SK-N-SH (cell line): ENCODE data around the gene THAP12. TPM values are rescaled to one million over a fixed set of nuclear protein-coding genes. Genes with fewer than 3 reads are reported as not detected.

Experiments
- CTCF ChIA-PET: fragments of 300-600, 350-600 bp; formaldehyde crosslinking; extraction: SDS; loops from one replicate; lab custom pipeline; 2021; lab: Yijun Ruan, JAX
- POLR2A ChIA-PET: fragments of 350-600 bp; sonication (Branson Sonifier 250); formaldehyde crosslinking; extraction: SDS; loops from one replicate; lab custom pipeline; 2020; ENCODE audit warnings: antibody characterized with exemption, inconsistent platforms; lab: Yijun Ruan, JAX
- DNase-seq: peaks from one replicate; pipeline ENCODE4 v3.0.0; 2012
- H2AFZ ChIP-seq: fragments of 200-600 bp; sonication (generic); 2 replicates; pipeline ENCODE4 v1.8.1; 2016; ENCODE audit warnings: antibody characterized with exemption, mild to moderate bottlenecking, low read depth
- H3F3A ChIP-seq: fragments of 200-600 bp; sonication (generic); replicated peaks from 2 replicates; pipeline ENCODE3; 2016; ENCODE audit warnings: antibody characterized with exemption, mild to moderate bottlenecking; ENCODE audit not compliant: insufficient read depth
- H3K27ac ChIP-seq, 2 experiments: fragments of 200-500 bp in 1 of 2; fragments of 200-600 bp in 1 of 2; sonication (Bioruptor generic) in 1 of 2; sonication (generic), shearing (Covaris generic) in 1 of 2; 2 replicates each; pipeline versions ENCODE4 v1.5.1 to v1.6.1; 2014 to 2016; ENCODE audit warnings: low read depth in 2 of 2, inconsistent platforms in 1 of 2, low read length in 1 of 2, mild to moderate bottlenecking in 1 of 2, mixed read lengths in 1 of 2
- H3K27me3 ChIP-seq: fragments of 200-600 bp; sonication (generic), shearing (Covaris generic); 2 replicates; pipeline ENCODE4 v1.6.1; 2016; ENCODE audit warnings: mixed run types; ENCODE audit not compliant: insufficient read depth
- H3K36me3 ChIP-seq, 2 experiments: fragments of 200-500 bp in 1 of 2; fragments of 200-600 bp in 1 of 2; sonication (Bioruptor generic) in 1 of 2; sonication (generic) in 1 of 2; replicated peaks in 1 of 2; 2 replicates each; pipeline versions ENCODE3 to v1.5.1; 2014 to 2016; ENCODE audit warnings: low read length in 1 of 2, mild to moderate bottlenecking in 1 of 2; ENCODE audit not compliant: insufficient read depth in 2 of 2, control insufficient read depth in 1 of 2
- H3K4me1 ChIP-seq, 2 experiments: fragments of 200-500 bp in 1 of 2; fragments of 200-600 bp in 1 of 2; sonication (Bioruptor generic) in 1 of 2; sonication (generic), shearing (Covaris generic) in 1 of 2; 2 replicates each; pipeline versions ENCODE4 v1.5.1 to v1.6.1; 2014 to 2016; ENCODE audit warnings: low read depth in 1 of 2, low read length in 1 of 2, mixed run types in 1 of 2; ENCODE audit not compliant: insufficient read depth in 2 of 2, control insufficient read depth in 1 of 2
- H3K4me2 ChIP-seq: fragments of 200-600 bp; sonication (generic), shearing (Covaris generic); 2 replicates; pipeline ENCODE4 v1.6.1; 2017; ENCODE audit warnings: mixed run types
- H3K4me3 ChIP-seq, 2 experiments: fragments of 200-500 bp in 1 of 2; fragments of 200-600 bp in 1 of 2; sonication (Bioruptor generic) in 1 of 2; sonication (generic), shearing (Covaris generic) in 1 of 2; 2 replicates each; pipeline versions ENCODE4 v1.5.1 to v1.8.1; 2014 to 2016; ENCODE audit warnings: low read depth in 2 of 2, inconsistent platforms in 1 of 2, low read length in 1 of 2, mild to moderate bottlenecking in 1 of 2, mixed read lengths in 1 of 2, moderate library complexity in 1 of 2
- H3K79me2 ChIP-seq: fragments of 200-600 bp; sonication (generic); 2 replicates; pipeline ENCODE4 v1.8.1; 2017; ENCODE audit warnings: mild to moderate bottlenecking; ENCODE audit not compliant: insufficient read depth
- H3K9ac ChIP-seq: fragments of 200-600 bp; sonication (generic); 2 replicates; pipeline ENCODE4 v1.6.1; 2017; ENCODE audit warnings: mixed run types
- H3K9me2 ChIP-seq: fragments of 200-600 bp; sonication (generic); 2 replicates; pipeline ENCODE4 v1.6.1; 2017; ENCODE audit warnings: mixed run types
- H3K9me3 ChIP-seq: fragments of 200-600 bp; sonication (generic); 2 replicates; pipeline ENCODE4 v1.6.1; 2017; ENCODE audit warnings: mixed run types, mild to moderate bottlenecking, moderate library complexity
- H4K20me1 ChIP-seq: fragments of 200-600 bp; sonication (generic); 2 replicates; pipeline ENCODE4 v1.6.1; 2017; ENCODE audit warnings: mild to moderate bottlenecking, mixed run types; ENCODE audit not compliant: insufficient read depth
- EP300 ChIP-seq, 2 experiments: IDR thresholded peaks; 2 replicates each; pipeline versions ENCODE4 v1.4.0 to v1.6.1; 2012; ENCODE audit warnings: borderline replicate concordance in 1 of 2, low read depth in 1 of 2, low read length in 1 of 2
- EZH2phosphoT487 ChIP-seq: fragments of 200-600 bp; sonication (generic); IDR thresholded peaks from 2 replicates; pipeline ENCODE4 v1.6.1; 2017; ENCODE audit warnings: low read depth, mixed run types, mild to moderate bottlenecking, antibody characterized with exemption, moderate library complexity, borderline replicate concordance
- FOXJ3 ChIP-seq: sonication (generic); formaldehyde crosslinking; IDR thresholded peaks from 2 replicates; pipeline ENCODE4 v1.5.1; 2020; ENCODE audit warnings: mild to moderate bottlenecking, missing genetic modification reagents
- GATA2 ChIP-seq: sonication (generic); formaldehyde crosslinking; IDR thresholded peaks from 2 replicates; pipeline ENCODE4 v1.5.0; 2020; ENCODE audit warnings: mild to moderate bottlenecking, missing genetic modification reagents
- IRF3 ChIP-seq: fragments of 150-350 bp; IDR thresholded peaks from 2 replicates; pipeline ENCODE4 v1.6.1; 2016; ENCODE audit warnings: mild to moderate bottlenecking, low read depth, low read length
- MAX ChIP-seq: IDR thresholded peaks from 2 replicates; pipeline ENCODE4 v1.4.0; 2012; ENCODE audit warnings: low read depth
- NRF1 ChIP-seq: IDR thresholded peaks from 2 replicates; pipeline ENCODE4 v1.6.1; 2012; ENCODE audit warnings: low read depth, mild to moderate bottlenecking, low read length
- RXRA ChIP-seq: IDR thresholded peaks from 2 replicates; pipeline ENCODE4 v1.4.0; 2012; ENCODE audit warnings: low read depth, mild to moderate bottlenecking, borderline replicate concordance
- SMC3 ChIP-seq: IDR thresholded peaks from 2 replicates; pipeline ENCODE4 v1.6.1; 2012; ENCODE audit warnings: low read depth, low read length, improper control_type of control experiment
- YY1 ChIP-seq: IDR thresholded peaks from 2 replicates; pipeline ENCODE4 v1.4.0; 2012; ENCODE audit warnings: low read depth, mild to moderate bottlenecking
- WGBS: methylation state at CpG from one replicate; pipeline ENCODE4 v1.1.6; 2017; ENCODE audit warnings: low lambda C conversion rate; 5-methylcytosine and 5-hydroxymethylcytosine counted together
- polyA plus RNA-seq, 3 experiments: library from polyadenylated mRNA; depleted of rRNA; stranded (reverse); fragments of >200 nt; gene quantifications; 2 replicates each; pipeline ENCODE4 v1.2.3, GENCODE V29; 2012

Gene THAP12
- polyA plus RNA-seq, 1 of the 3 experiments (the other 2 are of a cell fraction), result 14.9 TPM

GRCh38 chr11:76388408-76388807, 7.5 kb upstream of the THAP12 start:
- no peak overlapping the region for H2AFZ ChIP-seq
- no peaks in the 10 kb centered on the region for H3F3A ChIP-seq
- DNase-seq, result peak; percentile 53
- H3K36me3 ChIP-seq, result no peaks in the 10 kb centered on the region
- H3K4me2 ChIP-seq, result no peak overlapping the region
- 54% methylated on average over 2 of the region's 2 CpGs for WGBS
- ChIA-PET POLR2A (no interaction called here), CTCF (interaction anchor here (1.4 to 1.7 kb wide), 2 partner anchors 57 to 69 kb away, joined by 3 read pairs; no protein-coding TSS in a partner anchor)
- peak overlapping the region in 1 of 2 experiments; percentile 45; a peak in 2 of 4 replicates for H3K27ac ChIP-seq
- no peaks in the 10 kb centered on the region for H3K27me3 ChIP-seq
- H3K9me3 ChIP-seq, result no peaks in the 10 kb centered on the region
- no peaks in the 10 kb centered on the region for H3K79me2 ChIP-seq
- H3K9me2 ChIP-seq, result no peaks in the 10 kb centered on the region
- H4K20me1 ChIP-seq, result no peaks in the 10 kb centered on the region
- H3K4me3 ChIP-seq, result no peak overlapping the region
- H3K9ac ChIP-seq, result no peak overlapping the region
- peak in 1 of 2 experiments; percentile 16; a peak in 1 of 4 replicates for TF ChIP-seq EP300 (IDR thresholded peaks at IDR 0.05; ENCODE audit: borderline replicate concordance in 1 of 2, low read depth in 1 of 2, low read length in 1 of 2)
- TF ChIP-seq GATA2 (CRISPR knock-in tag), result peak; percentile 95
- TF ChIP-seq YY1, result no peak
- H3K4me1 ChIP-seq, result peaks cover 0 to 12% of the 10 kb centered on the region in 2 experiments; a peak in 2 of 4 replicates

- CTCF ChIA-PET, result interaction anchor here (1.1 kb wide), 1 partner anchor 8 kb away, joined by 3 read pairs; no protein-coding TSS in a partner anchor
- no peaks in the 10 kb centered on the region for H3K36me3 ChIP-seq
- H3K9ac ChIP-seq, result no peak overlapping the region
- TF ChIP-seq FOXJ3 (CRISPR knock-in tag), result no peak
- no peak for TF ChIP-seq NRF1
- TF ChIP-seq, all 33 proteins: peak for 0
- H3K9me3 ChIP-seq, result no peaks in the 10 kb centered on the region
- H3F3A ChIP-seq, result no peaks in the 10 kb centered on the region
- no peak overlapping the region for H2AFZ ChIP-seq
- H4K20me1 ChIP-seq, result no peaks in the 10 kb centered on the region
- H3K4me1 ChIP-seq, result peaks cover 10 to 23% of the 10 kb centered on the region in 2 experiments; a peak in 3 of 4 replicates
- no peak overlapping the region for H3K4me2 ChIP-seq
- no peak overlapping the region for H3K27ac ChIP-seq
- H3K79me2 ChIP-seq, result no peaks in the 10 kb centered on the region
- POLR2A ChIA-PET, result no interaction called here
- H3K4me3 ChIP-seq, result no peak overlapping the region
- H3K27me3 ChIP-seq, result no peaks in the 10 kb centered on the region
- H3K9me2 ChIP-seq, result no peaks in the 10 kb centered on the region
- DNase-seq, result no peak
- WGBS, result 97% methylated on average over 5 of the region's 5 CpGs
Measured at GRCh38 chr11:76385903-76386302, 5.0 kb upstream of the THAP12 start.

GRCh38 chr11:76382209-76382608, 1.3 kb upstream of the THAP12 start:
- Histone ChIP-seq H3K9me3 (no peaks in the 10 kb centered on the region), H2AFZ (peak overlapping the region; percentile 98; the same call in 1 of the 2 replicates), H3K27me3 (no peaks in the 10 kb centered on the region), H3K4me2 (peak overlapping the region; percentile 83), H3K9ac (no peak overlapping the region), H3F3A (no peaks in the 10 kb centered on the region), H3K36me3 (no peaks in the 10 kb centered on the region), H3K4me1 (peaks cover 17 to 25% of the 10 kb centered on the region in 2 experiments; a peak in 3 of 4 replicates), H3K9me2 (no peaks in the 10 kb centered on the region), H3K4me3 (peak overlapping the region; percentile 74 to 85; a peak in 3 of 4 replicates), H3K27ac (no peak overlapping the region), H4K20me1 (peaks cover 19% of the 10 kb centered on the region), H3K79me2 (peaks cover 33% of the 10 kb centered on the region)
- CTCF ChIA-PET, result no interaction called here
- POLR2A ChIA-PET, result no interaction called here
- WGBS, result 97% methylated on average over 5 of the region's 6 CpGs
- no peak for DNase-seq
- TF ChIP-seq MAX (no peak), EZH2phosphoT487 (no peak), RXRA (no peak), IRF3 (no peak), SMC3 (no peak)
